Measurements from ENCODE around the gene DCDC2C.

Gene DCDC2C

DNA sequence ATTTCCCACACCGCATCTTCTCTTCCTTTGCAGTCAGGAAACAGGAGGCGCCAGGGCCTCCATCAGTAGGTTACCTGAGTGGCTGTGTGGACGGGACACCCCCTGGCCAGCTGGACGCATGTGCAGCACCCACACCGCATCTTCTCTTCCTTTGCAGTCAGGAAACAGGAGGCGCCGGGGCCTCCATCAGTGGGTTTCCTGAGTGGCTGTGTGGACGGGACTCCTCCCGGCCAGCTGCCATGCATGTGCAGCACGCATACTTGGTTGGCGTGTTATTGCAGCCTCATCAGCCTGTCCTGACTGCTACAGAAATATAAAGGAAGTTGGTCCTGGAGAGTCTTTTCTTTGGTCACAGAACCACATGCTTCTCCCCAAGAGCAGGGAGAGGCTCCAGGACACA lies 74.6 kb downstream of the DCDC2C start:
- DNase-seq (ENCODE audit: low read depth in 2 of 2) = no peak
- no peak overlapping the region for H3K4me3 ChIP-seq (replicated peaks in 1 of 2; ENCODE audit: low read depth in 2 of 2, low read length in 2 of 2)
- TF ChIP-seq, protein P1, sequence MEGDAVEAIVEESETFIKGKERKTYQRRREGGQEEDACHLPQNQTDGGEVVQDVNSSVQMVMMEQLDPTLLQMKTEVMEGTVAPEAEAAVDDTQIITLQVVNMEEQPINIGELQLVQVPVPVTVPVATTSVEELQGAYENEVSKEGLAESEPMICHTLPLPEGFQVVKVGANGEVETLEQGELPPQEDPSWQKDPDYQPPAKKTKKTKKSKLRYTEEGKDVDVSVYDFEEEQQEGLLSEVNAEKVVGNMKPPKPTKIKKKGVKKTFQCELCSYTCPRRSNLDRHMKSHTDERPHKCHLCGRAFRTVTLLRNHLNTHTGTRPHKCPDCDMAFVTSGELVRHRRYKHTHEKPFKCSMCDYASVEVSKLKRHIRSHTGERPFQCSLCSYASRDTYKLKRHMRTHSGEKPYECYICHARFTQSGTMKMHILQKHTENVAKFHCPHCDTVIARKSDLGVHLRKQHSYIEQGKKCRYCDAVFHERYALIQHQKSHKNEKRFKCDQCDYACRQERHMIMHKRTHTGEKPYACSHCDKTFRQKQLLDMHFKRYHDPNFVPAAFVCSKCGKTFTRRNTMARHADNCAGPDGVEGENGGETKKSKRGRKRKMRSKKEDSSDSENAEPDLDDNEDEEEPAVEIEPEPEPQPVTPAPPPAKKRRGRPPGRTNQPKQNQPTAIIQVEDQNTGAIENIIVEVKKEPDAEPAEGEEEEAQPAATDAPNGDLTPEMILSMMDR (IDR thresholded peaks at IDR 0.05; ENCODE audit: low read depth, low read length) = no peak

DNA sequence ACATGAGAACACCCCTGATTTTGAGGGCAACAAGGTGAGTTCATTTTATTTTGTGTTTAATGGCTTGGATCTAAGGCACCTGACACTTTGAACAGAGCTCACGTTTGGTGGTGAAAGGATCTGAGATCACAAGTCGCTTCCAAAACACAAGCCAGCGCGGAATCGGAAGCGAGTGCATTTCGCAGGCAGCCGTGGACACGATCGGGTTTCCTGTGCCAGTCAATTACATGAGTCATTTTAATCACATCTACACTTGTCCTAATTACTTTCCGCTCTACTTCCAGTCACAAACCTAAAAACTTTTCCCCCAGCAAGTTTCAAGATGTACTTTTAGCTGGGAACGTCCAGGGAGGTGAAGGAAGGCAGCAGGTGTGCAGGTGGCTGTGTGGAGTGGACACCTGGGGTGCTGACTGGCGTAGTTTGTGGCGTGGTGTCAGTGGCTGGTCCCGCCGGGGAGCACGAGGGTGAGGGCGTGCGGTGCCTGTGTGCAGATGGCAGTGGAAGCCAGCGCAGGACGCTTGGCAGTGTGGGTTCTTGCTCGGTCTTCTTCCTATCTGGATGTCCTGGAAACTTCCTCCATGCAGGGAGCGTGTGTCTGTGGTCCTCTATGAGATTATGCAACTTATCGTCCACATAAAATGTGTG lies 75.6 kb downstream of the DCDC2C start:
- H3K4me3 ChIP-seq (replicated peaks in 1 of 2; ENCODE audit: low read depth in 2 of 2, low read length in 2 of 2) = no peak overlapping the region
- no peak for DNase-seq (ENCODE audit: low read depth in 2 of 2)
- TF ChIP-seq, protein P1 (IDR thresholded peaks at IDR 0.05; ENCODE audit: low read depth, low read length) = no peak

DNA sequence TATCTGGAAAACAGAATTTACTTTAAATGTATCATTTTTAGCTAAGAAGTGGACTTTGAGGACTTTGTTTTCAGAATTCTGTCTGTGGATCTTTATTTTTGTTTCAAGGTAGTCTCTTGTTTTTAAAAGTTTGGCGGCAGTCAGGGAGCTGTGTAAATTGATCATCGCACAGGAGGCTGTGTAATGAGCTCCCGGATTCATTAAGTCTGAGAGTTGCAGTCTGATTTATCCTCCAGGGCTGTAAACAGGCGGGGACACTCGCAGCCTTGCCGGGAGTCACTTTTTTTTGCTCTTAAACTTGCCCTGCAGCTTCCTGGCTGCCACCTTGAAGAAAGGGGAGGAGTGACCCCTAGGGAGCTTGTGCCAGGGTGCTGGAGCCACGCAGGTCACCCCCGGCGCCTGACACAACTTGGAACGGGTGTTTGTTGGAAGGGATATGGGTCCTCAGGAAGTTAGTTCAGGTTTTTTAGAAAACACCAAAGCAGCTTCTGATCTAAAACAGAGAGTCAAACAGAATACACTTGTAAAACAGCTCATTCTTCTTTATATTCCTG lies 76.2 kb downstream of the DCDC2C start:
- TF ChIP-seq, protein P1 (IDR thresholded peaks at IDR 0.05; ENCODE audit: low read depth, low read length) = no peak
- DNase-seq (ENCODE audit: low read depth in 2 of 2) = no peak
- H3K4me3 ChIP-seq (replicated peaks in 1 of 2; ENCODE audit: low read depth in 2 of 2, low read length in 2 of 2) = no peak overlapping the region

DNA sequence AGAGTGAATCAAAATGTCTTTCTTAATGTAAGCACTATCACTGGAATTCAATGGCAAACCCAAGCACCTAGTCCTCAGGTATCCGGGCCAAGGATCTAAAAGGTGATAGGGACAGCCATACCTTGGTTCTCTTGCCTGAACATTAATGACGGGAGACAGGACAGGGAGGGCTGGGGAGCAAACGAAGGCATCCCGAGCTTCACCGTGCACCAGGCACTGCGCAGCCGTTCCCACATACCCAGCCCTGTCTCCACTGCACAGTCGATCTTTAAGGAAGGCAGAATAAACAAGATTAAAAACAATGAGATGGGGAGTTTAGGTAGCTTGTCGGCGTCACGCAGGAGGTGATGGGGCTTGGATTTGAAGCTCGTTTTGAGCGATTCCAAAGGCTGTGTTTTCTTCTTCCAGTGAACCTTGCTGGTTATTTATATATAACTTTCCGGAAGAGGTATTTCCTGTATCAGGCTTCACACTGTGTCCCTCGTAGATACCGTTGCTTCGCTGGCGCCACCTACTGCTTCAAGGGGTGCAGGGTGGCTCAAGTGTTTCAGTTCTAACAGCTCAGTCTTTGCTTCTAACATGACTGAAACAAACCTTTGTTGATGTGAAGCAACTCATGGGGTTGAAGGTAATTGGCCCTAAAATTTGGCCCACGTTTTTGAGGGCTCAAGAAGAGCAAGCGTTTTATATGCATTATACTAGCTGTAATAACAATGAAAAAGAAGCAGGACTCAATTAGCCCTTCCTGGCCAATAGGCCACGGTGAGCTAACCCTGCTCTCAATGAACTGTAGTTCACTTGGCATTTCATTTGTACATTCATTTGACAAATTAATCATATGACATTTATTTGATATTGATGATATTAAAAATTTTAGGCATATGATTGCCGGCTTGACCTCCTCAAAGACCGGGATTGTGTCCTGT lies 77.4 kb downstream of the DCDC2C start:
- DNase-seq (ENCODE audit: low read depth in 2 of 2) = peak; percentile 21 to 45
- TF ChIP-seq, protein P1 (IDR thresholded peaks at IDR 0.05; ENCODE audit: low read depth, low read length) = peak; percentile 50
- H3K4me3 ChIP-seq (replicated peaks in 1 of 2; ENCODE audit: low read depth in 2 of 2, low read length in 2 of 2) = no peak overlapping the region

DNA sequence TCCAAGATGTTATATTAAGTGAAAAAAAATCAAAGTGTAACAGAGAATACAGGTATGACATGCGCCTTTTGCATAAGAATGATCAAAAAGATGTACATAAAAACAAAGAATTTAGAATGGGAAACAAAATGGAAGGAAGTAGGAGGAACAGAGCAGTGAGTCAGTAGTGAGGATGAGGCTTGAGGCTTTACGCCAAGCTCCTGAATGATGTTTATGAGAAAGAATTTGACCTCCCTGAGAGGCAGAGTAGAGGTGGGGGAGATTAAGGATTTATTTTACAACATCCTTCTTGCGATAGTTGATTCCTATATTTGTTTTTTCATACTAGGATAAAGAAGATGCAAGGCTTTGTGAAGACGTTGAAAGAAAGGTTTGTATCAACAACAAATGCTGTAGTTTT lies 81.4 kb downstream of the DCDC2C start:
- H3K4me3 ChIP-seq (replicated peaks in 1 of 2; ENCODE audit: low read depth in 2 of 2, low read length in 2 of 2) = no peak overlapping the region
- TF ChIP-seq, protein P1 (IDR thresholded peaks at IDR 0.05; ENCODE audit: low read depth, low read length) = no peak
- DNase-seq (ENCODE audit: low read depth in 2 of 2) = peak in 1 of 2 donors; percentile 43

DNA sequence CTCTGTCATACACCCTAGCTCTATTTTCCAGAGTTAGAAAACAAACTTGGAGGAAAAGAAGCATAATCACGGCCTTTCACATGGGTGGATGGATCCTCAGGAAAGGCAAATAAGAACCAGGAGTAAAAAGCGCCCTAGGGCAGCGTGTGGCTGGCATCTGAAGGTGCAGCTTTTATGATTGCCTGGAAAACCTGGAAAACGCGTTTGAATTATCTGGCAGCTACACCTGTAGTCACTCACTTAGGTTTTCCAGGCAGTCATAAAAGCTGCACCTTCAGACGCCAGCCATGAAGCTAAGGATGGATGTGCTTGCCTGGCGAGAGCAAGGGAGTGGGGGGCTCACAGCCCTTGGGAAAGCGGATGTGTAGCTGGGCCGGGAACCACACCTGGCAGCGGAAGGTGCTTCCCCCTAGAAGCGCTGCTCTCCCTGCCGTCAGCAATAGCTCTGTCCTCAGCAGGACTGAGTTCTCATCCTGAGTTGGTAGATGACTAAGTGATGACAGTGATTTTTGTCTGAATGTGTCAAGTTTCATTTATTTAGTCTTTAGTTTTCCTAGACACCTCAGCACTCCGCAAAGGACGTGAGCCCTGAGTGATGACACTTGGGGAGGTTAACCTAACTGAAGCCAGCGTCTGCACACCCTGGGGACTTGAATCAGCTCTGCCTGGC lies 82.0 kb downstream of the DCDC2C start:
- H3K4me3 ChIP-seq (replicated peaks in 1 of 2; ENCODE audit: low read depth in 2 of 2, low read length in 2 of 2) = no peak overlapping the region
- peak in 1 of 2 donors; percentile 32 for DNase-seq (ENCODE audit: low read depth in 2 of 2)

More for the DNA sequence above, 82.0 kb downstream of the DCDC2C start:
- TF ChIP-seq, protein P1 (IDR thresholded peaks at IDR 0.05; ENCODE audit: low read depth, low read length) = no peak

Measured in cardiac fibroblast (primary cell).